Hepatocyte (in vitro differentiated cells): ENCODE results near the gene PCCA.

ENCODE experiments used
- EZH2 ChIP-seq: fragments of 200-600 bp; sonication (generic); IDR thresholded peaks from 2 replicates; pipeline ENCODE4 v1.6.1; 2016; ENCODE audit warnings: antibody characterized with exemption, mild to moderate bottlenecking, borderline replicate concordance
- EZH2phosphoT487 ChIP-seq: fragments of 200-600 bp; sonication (generic); IDR thresholded peaks from one replicate; pipeline ENCODE4 v1.6.1; 2018; ENCODE audit warnings: antibody characterized with exemption, mild to moderate bottlenecking, low read depth, moderate library complexity; ENCODE audit not compliant: unreplicated experiment, severe bottlenecking
- TF ChIP-seq, protein P1 (sequence below): fragments of 200-600 bp; sonication (generic); IDR thresholded peaks from 2 replicates; pipeline ENCODE4 v1.5.1; 2016; ENCODE audit warnings: antibody characterized with exemption, mild to moderate bottlenecking; ENCODE audit not compliant: poor library complexity

DNA sequence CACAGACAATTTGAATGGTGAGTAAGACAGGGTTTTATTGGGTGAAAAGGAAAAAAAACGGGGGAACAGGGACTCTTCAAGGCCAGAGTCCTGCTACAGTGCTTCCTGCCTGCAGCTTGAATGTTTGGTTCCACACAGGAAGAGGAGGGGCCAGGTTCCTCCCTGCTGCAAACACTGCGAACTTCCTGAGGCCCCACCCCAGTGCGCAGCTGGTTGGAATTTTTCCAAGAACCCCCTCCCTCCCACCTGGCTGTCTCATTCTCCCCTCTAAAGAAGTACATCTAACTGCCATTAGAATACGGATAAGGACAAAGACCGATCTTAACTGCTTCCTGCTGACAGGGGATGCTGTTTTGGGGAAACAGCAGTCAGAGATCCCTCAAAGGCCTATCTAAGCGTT is 314.8 kb downstream of the PCCA start:
- TF ChIP-seq, protein P1, sequence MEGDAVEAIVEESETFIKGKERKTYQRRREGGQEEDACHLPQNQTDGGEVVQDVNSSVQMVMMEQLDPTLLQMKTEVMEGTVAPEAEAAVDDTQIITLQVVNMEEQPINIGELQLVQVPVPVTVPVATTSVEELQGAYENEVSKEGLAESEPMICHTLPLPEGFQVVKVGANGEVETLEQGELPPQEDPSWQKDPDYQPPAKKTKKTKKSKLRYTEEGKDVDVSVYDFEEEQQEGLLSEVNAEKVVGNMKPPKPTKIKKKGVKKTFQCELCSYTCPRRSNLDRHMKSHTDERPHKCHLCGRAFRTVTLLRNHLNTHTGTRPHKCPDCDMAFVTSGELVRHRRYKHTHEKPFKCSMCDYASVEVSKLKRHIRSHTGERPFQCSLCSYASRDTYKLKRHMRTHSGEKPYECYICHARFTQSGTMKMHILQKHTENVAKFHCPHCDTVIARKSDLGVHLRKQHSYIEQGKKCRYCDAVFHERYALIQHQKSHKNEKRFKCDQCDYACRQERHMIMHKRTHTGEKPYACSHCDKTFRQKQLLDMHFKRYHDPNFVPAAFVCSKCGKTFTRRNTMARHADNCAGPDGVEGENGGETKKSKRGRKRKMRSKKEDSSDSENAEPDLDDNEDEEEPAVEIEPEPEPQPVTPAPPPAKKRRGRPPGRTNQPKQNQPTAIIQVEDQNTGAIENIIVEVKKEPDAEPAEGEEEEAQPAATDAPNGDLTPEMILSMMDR, result no peak
- TF ChIP-seq EZH2 (no peak), EZH2phosphoT487 (no peak)
